Ascending aorta (tissue), 2 donors: Measurements from ENCODE around the gene ANKRD49. TPM values are rescaled to one million over a fixed set of nuclear protein-coding genes. Genes with fewer than 3 reads are reported as not detected.

Source experiments
- DNase-seq, 2 donors: peaks; one replicate each; pipeline ENCODE4 v3.0.0-alpha.2; 2019; ENCODE audit warnings: low spot score in 2 of 2
- H3K27ac ChIP-seq, 2 donors: fragments of 200-600 bp; sonication (generic); one replicate each; pipeline ENCODE4 v1.5.1; 2016 to 2017; ENCODE audit warnings: mild to moderate bottlenecking in 1 of 2
- H3K27me3 ChIP-seq: fragments of 200-600 bp; sonication (generic); one replicate; pipeline ENCODE4 v1.5.1; 2017
- H3K36me3 ChIP-seq, 2 donors: fragments of 200-600 bp; sonication (generic); one replicate each; pipeline ENCODE4 v1.5.1; 2016
- H3K4me1 ChIP-seq, 2 donors: fragments of 200-600 bp; sonication (generic); one replicate each; pipeline ENCODE4 v1.5.1; 2016 to 2017; ENCODE audit warnings: mild to moderate bottlenecking in 1 of 2
- H3K4me3 ChIP-seq, 2 donors: fragments of 200-600 bp; sonication (generic); one replicate each; pipeline ENCODE4 v1.5.1; 2016 to 2017; ENCODE audit warnings: mild to moderate bottlenecking in 1 of 2
- H3K9me3 ChIP-seq, 2 donors: fragments of 200-600 bp; sonication (generic); one replicate each; pipeline ENCODE4 v1.5.1; 2016
- CTCF ChIP-seq, 3 experiments: fragments of 200-600 bp in 2 of 3; fragments of 450-650 bp in 1 of 3; sonication (generic) in 2 of 3; IDR thresholded peaks; one replicate each; pipeline ENCODE4 v1.5.1; 2016 to 2019; ENCODE audit warnings: antibody characterized with exemption in 3 of 3, mild to moderate bottlenecking in 1 of 3, moderate library complexity in 1 of 3
- intact Hi-C: fragments of 100-400 bp; cut with DNase I; formaldehyde crosslinking; loops from one replicate; pipeline ENCODE4 v1.15.1; 2023
- total RNA-seq: library from RNA; depleted of rRNA; stranded (reverse); fragments of >200 nt; gene quantifications from one replicate; pipeline ENCODE4 v1.1.0, GENCODE V29; 2016

The ANKRD49 gene
- 7.0 TPM for total RNA-seq

GRCh38 chr11:94493281-94494125, at the start of gene ANKRD49, which contains the start of gene MRE11:
TSS of gene ANKRD49 (plus strand) at chr11:94493984. CDS start at chr11:94496694, 2,710 bp downstream.
TSS of gene MRE11 (minus strand) at chr11:94493844. CDS start at chr11:94492801, 1,043 bp downstream.
- H3K9me3 ChIP-seq, result no peaks in the 10 kb centered on the region
- H3K36me3 ChIP-seq, result peaks cover 15 to 19% of the 10 kb centered on the region in 2 donors
- no peaks in the 10 kb centered on the region for H3K27me3 ChIP-seq
- H3K4me3 ChIP-seq, result peak within 1 kb of the TSS; percentile 77 to 95
- DNase-seq, result peak; percentile 97 to 99
- no peak for TF ChIP-seq CTCF (IDR thresholded peaks at IDR 0.05)
- intact Hi-C loops, result loop anchor here (2.0 to 10.0 kb wide), 6 partner anchors 49 to 959 kb away; partner anchors contain the start of genes C11orf54, FUT4, MED17 and SRSF8
- peaks cover 0 to 20% of the 10 kb centered on the region in 2 donors for H3K4me1 ChIP-seq
- peak within 1 kb of the TSS; percentile 83 for H3K27ac ChIP-seq

GRCh38 chr11:94445641-94446040, 48.1 kb upstream of the ANKRD49 start:
- no peaks in the 10 kb centered on the region for H3K9me3 ChIP-seq
- intact Hi-C loops, result no loop called here
- no peaks in the 10 kb centered on the region for H3K4me1 ChIP-seq
- H3K36me3 ChIP-seq, result peaks cover 12 to 25% of the 10 kb centered on the region in 2 donors
- DNase-seq, result no peak
- H3K27me3 ChIP-seq, result no peaks in the 10 kb centered on the region
- no peak overlapping the region for H3K27ac ChIP-seq
- TF ChIP-seq CTCF (IDR thresholded peaks at IDR 0.05), result no peak
- H3K4me3 ChIP-seq, result no peak overlapping the region

- H3K4me1 ChIP-seq, result no peaks in the 10 kb centered on the region
- no peaks in the 10 kb centered on the region for H3K27me3 ChIP-seq
- no peak overlapping the region for H3K4me3 ChIP-seq
- H3K27ac ChIP-seq, result no peak overlapping the region
- intact Hi-C loops, result no loop called here
- H3K36me3 ChIP-seq, result peaks cover 8 to 25% of the 10 kb centered on the region in 2 donors
- DNase-seq, result no peak
- no peak for TF ChIP-seq CTCF (IDR thresholded peaks at IDR 0.05)
- H3K9me3 ChIP-seq, result no peaks in the 10 kb centered on the region
Measured at GRCh38 chr11:94447149-94447548, 46.6 kb upstream of the ANKRD49 start.

- H3K36me3 ChIP-seq, result peaks cover 8 to 23% of the 10 kb centered on the region in 2 donors
- no peak for DNase-seq
- H3K27ac ChIP-seq, result no peak overlapping the region
- intact Hi-C loops, result no loop called here
- no peak overlapping the region for H3K4me3 ChIP-seq
- no peaks in the 10 kb centered on the region for H3K27me3 ChIP-seq
- no peaks in the 10 kb centered on the region for H3K9me3 ChIP-seq
- no peaks in the 10 kb centered on the region for H3K4me1 ChIP-seq
- no peak for TF ChIP-seq CTCF (IDR thresholded peaks at IDR 0.05)
Measured at GRCh38 chr11:94449029-94449428, 44.8 kb upstream of the ANKRD49 start.

GRCh38 chr11:94449437-94449836, 44.3 kb upstream of the ANKRD49 start:
- Histone ChIP-seq H3K27ac (no peak overlapping the region), H3K4me3 (no peak overlapping the region), H3K4me1 (no peaks in the 10 kb centered on the region), H3K9me3 (no peaks in the 10 kb centered on the region), H3K36me3 (peaks cover 6 to 19% of the 10 kb centered on the region in 2 donors), H3K27me3 (no peaks in the 10 kb centered on the region)
- intact Hi-C loops, result no loop called here
- TF ChIP-seq CTCF (IDR thresholded peaks at IDR 0.05), result no peak
- DNase-seq, result no peak
